HEK293 (cell line): ENCODE measurements around the gene ZNF302.

Experiments used
- CTCF ChIA-PET: fragments of 350-600 bp; formaldehyde crosslinking; extraction: SDS; loops from one replicate; lab custom pipeline; 2021; ENCODE audit warnings: antibody characterized with exemption; lab: Yijun Ruan, JAX
- POLR2A ChIA-PET: fragments of 300-600 bp; formaldehyde crosslinking; extraction: SDS; loops from one replicate; lab custom pipeline; 2020; ENCODE audit warnings: antibody characterized with exemption, inconsistent platforms; lab: Yijun Ruan, JAX
- H3K27ac ChIP-seq: fragments of 200-500 bp; sonication (Bioruptor generic); 2 replicates; pipeline ENCODE4 v1.5.1; 2014; ENCODE audit warnings: low read depth, low read length, control low read depth, inconsistent platforms; ENCODE audit errors: extremely low read depth
- H3K36me3 ChIP-seq, 2 experiments: fragments of 200-500 bp in 1 of 2; sonication (Bioruptor generic) in 1 of 2; 1 replicate in 1 of 2; 2 replicates in 1 of 2; pipeline ENCODE4 v1.5.1; 2014 to 2017; ENCODE audit warnings: inconsistent platforms in 2 of 2, low read length in 2 of 2; ENCODE audit not compliant: control insufficient read depth in 2 of 2, insufficient read depth in 1 of 2
- H3K4me1 ChIP-seq: fragments of 200-500 bp; sonication (Bioruptor generic); 2 replicates; pipeline ENCODE4 v1.5.1; 2014; ENCODE audit warnings: mild to moderate bottlenecking, low read length, inconsistent platforms; ENCODE audit not compliant: control insufficient read depth, insufficient read depth
- H3K4me3 ChIP-seq: 2 replicates; pipeline ENCODE4 v1.5.1; 2011; ENCODE audit warnings: low read depth, mild to moderate bottlenecking, control low read depth, low read length, moderate library complexity
- H3K9me3 ChIP-seq: fragments of 200-500 bp; sonication (Bioruptor generic); 2 replicates; pipeline ENCODE4 v1.5.1; 2014; ENCODE audit warnings: low read depth, low read length, inconsistent platforms; ENCODE audit not compliant: control insufficient read depth, insufficient read depth
- AEBP2 ChIP-seq: fragments of 450-650 bp; formaldehyde crosslinking; IDR thresholded peaks from 2 replicates; pipeline ENCODE4 v1.5.1; 2016; ENCODE audit warnings: missing biosample characterization, missing genetic modification characterization, borderline replicate concordance
- HOXC10 ChIP-seq: sonication (generic); formaldehyde crosslinking; IDR thresholded peaks from 2 replicates; pipeline ENCODE4 v1.8.1; 2023; ENCODE audit warnings: mild to moderate bottlenecking, missing genetic modification reagents
- KLF16 ChIP-seq: fragments of 450-650 bp; formaldehyde crosslinking; IDR thresholded peaks from 2 replicates; pipeline ENCODE4 v1.5.1; 2017; ENCODE audit warnings: missing biosample characterization, missing genetic modification characterization
- KLF7 ChIP-seq: fragments of 450-650 bp; formaldehyde crosslinking; IDR thresholded peaks from 2 replicates; pipeline ENCODE4 v1.5.1; 2016; ENCODE audit warnings: missing biosample characterization, missing genetic modification characterization, borderline replicate concordance
- KLF8 ChIP-seq: fragments of 450-650 bp; formaldehyde crosslinking; IDR thresholded peaks from 2 replicates; pipeline ENCODE4 v1.5.1; 2016; ENCODE audit warnings: missing biosample characterization, missing genetic modification characterization
- MYNN ChIP-seq: fragments of 450-650 bp; formaldehyde crosslinking; IDR thresholded peaks from 2 replicates; pipeline ENCODE4 v1.5.1; 2016; ENCODE audit warnings: missing biosample characterization, missing genetic modification characterization, borderline replicate concordance
- SALL2 ChIP-seq: fragments of 450-650 bp; formaldehyde crosslinking; IDR thresholded peaks from 2 replicates; pipeline ENCODE4 v1.5.0; 2017; ENCODE audit warnings: missing biosample characterization, mild to moderate bottlenecking, missing genetic modification characterization, borderline replicate concordance
- SP2 ChIP-seq: fragments of 450-650 bp; formaldehyde crosslinking; IDR thresholded peaks from 2 replicates; pipeline ENCODE4 v1.5.1; 2016; ENCODE audit warnings: missing biosample characterization, missing genetic modification characterization
- TCF7L2 ChIP-seq: IDR thresholded peaks from 2 replicates; pipeline ENCODE4 v1.6.1; 2011; ENCODE audit warnings: low read depth, mild to moderate bottlenecking, inconsistent platforms, low read length, moderate library complexity, borderline replicate concordance
- WT1 ChIP-seq: fragments of 450-650 bp; formaldehyde crosslinking; IDR thresholded peaks from 2 replicates; pipeline ENCODE4 v1.5.1; 2016; ENCODE audit warnings: missing biosample characterization, missing genetic modification characterization
- ZBTB17 ChIP-seq: fragments of 450-650 bp; formaldehyde crosslinking; IDR thresholded peaks from 2 replicates; pipeline ENCODE4 v1.5.1; 2016; ENCODE audit warnings: missing biosample characterization, missing genetic modification characterization
- ZBTB48 ChIP-seq: fragments of 450-650 bp; formaldehyde crosslinking; IDR thresholded peaks from 2 replicates; pipeline ENCODE4 v1.5.1; 2016; ENCODE audit warnings: missing biosample characterization, missing genetic modification characterization
- ZIC2 ChIP-seq: fragments of 450-650 bp; formaldehyde crosslinking; IDR thresholded peaks from 2 replicates; pipeline ENCODE4 v1.5.1; 2016; ENCODE audit warnings: missing biosample characterization, missing genetic modification characterization
- ZNF112 ChIP-seq: fragments of 450-650 bp; formaldehyde crosslinking; IDR thresholded peaks from 2 replicates; pipeline ENCODE4 v1.5.0; 2017; ENCODE audit warnings: missing biosample characterization, missing genetic modification characterization
- ZNF138 ChIP-seq: fragments of 450-650 bp; formaldehyde crosslinking; IDR thresholded peaks from 2 replicates; pipeline ENCODE4 v1.5.1; 2016; ENCODE audit warnings: missing biosample characterization, missing genetic modification characterization, borderline replicate concordance
- ZNF174 ChIP-seq: fragments of 450-650 bp; formaldehyde crosslinking; IDR thresholded peaks from 2 replicates; pipeline ENCODE4 v1.5.0; 2017; ENCODE audit warnings: missing biosample characterization, mild to moderate bottlenecking, missing genetic modification characterization
- ZNF214 ChIP-seq: fragments of 450-650 bp; formaldehyde crosslinking; IDR thresholded peaks from 2 replicates; pipeline ENCODE4 v1.5.1; 2017; ENCODE audit warnings: missing biosample characterization, mild to moderate bottlenecking, missing genetic modification characterization, borderline replicate concordance
- ZNF335 ChIP-seq: fragments of 450-650 bp; formaldehyde crosslinking; conservative IDR thresholded peaks from 2 replicates; pipeline ENCODE4 v1.5.1; 2016; ENCODE audit warnings: missing biosample characterization, missing genetic modification characterization
- ZNF350 ChIP-seq: fragments of 450-650 bp; formaldehyde crosslinking; IDR thresholded peaks from 2 replicates; pipeline ENCODE4 v1.5.0; 2017; ENCODE audit warnings: missing biosample characterization, mild to moderate bottlenecking, missing genetic modification characterization
- ZNF366 ChIP-seq: fragments of 450-650 bp; formaldehyde crosslinking; conservative IDR thresholded peaks from 2 replicates; pipeline ENCODE4 v1.5.1; 2016; ENCODE audit warnings: missing biosample characterization, missing genetic modification characterization
- ZNF416 ChIP-seq: fragments of 450-650 bp; formaldehyde crosslinking; IDR thresholded peaks from 2 replicates; pipeline ENCODE4 v1.5.1; 2016; ENCODE audit warnings: missing biosample characterization, missing genetic modification characterization
- ZNF48 ChIP-seq: fragments of 450-650 bp; formaldehyde crosslinking; IDR thresholded peaks from 2 replicates; pipeline ENCODE4 v1.5.1; 2016; ENCODE audit warnings: missing biosample characterization, missing genetic modification characterization
- ZNF521 ChIP-seq: fragments of 450-650 bp; formaldehyde crosslinking; IDR thresholded peaks from 2 replicates; pipeline ENCODE4 v1.5.1; 2017; ENCODE audit warnings: missing biosample characterization, mild to moderate bottlenecking, missing genetic modification characterization
- ZNF623 ChIP-seq: fragments of 450-650 bp; formaldehyde crosslinking; IDR thresholded peaks from 2 replicates; pipeline ENCODE4 v1.5.1; 2016; ENCODE audit warnings: missing biosample characterization, missing genetic modification characterization
- ZNF629 ChIP-seq: fragments of 450-650 bp; formaldehyde crosslinking; IDR thresholded peaks from 2 replicates; pipeline ENCODE4 v1.5.1; 2017; ENCODE audit warnings: missing biosample characterization, missing genetic modification characterization
- ZNF639 ChIP-seq: fragments of 450-650 bp; formaldehyde crosslinking; IDR thresholded peaks from 2 replicates; pipeline ENCODE4 v1.5.1; 2016; ENCODE audit warnings: missing biosample characterization, missing genetic modification characterization
- ZNF658 ChIP-seq: fragments of 450-650 bp; formaldehyde crosslinking; IDR thresholded peaks from 2 replicates; pipeline ENCODE4; 2016; ENCODE audit warnings: missing biosample characterization, missing genetic modification characterization
- ZNF660 ChIP-seq: fragments of 450-650 bp; IDR thresholded peaks from 2 replicates; pipeline ENCODE4 v1.5.1; 2018; ENCODE audit warnings: missing biosample characterization, mild to moderate bottlenecking, missing genetic modification characterization
- ZNF664 ChIP-seq: fragments of 450-650 bp; formaldehyde crosslinking; IDR thresholded peaks from 2 replicates; pipeline ENCODE4 v1.5.1; 2016; ENCODE audit warnings: missing biosample characterization, missing genetic modification characterization
- ZSCAN16 ChIP-seq: fragments of 450-650 bp; formaldehyde crosslinking; IDR thresholded peaks from 2 replicates; pipeline ENCODE4 v1.5.1; 2016; ENCODE audit warnings: missing biosample characterization, missing genetic modification characterization
- ZSCAN30 ChIP-seq: fragments of 450-650 bp; IDR thresholded peaks from 2 replicates; pipeline ENCODE4 v1.5.1; 2018; ENCODE audit warnings: missing biosample characterization, mild to moderate bottlenecking, missing genetic modification characterization, moderate library complexity
- ZSCAN5A ChIP-seq: fragments of 450-650 bp; formaldehyde crosslinking; IDR thresholded peaks from 2 replicates; pipeline ENCODE4 v1.5.1; 2016; ENCODE audit warnings: missing biosample characterization, missing genetic modification characterization
- TF ChIP-seq, protein P1 (sequence below): fragments of 450-650 bp; formaldehyde crosslinking; IDR thresholded peaks from 2 replicates; pipeline ENCODE4 v1.5.1; 2017; ENCODE audit warnings: missing biosample characterization, missing genetic modification characterization

Gene ZNF302

DNA sequence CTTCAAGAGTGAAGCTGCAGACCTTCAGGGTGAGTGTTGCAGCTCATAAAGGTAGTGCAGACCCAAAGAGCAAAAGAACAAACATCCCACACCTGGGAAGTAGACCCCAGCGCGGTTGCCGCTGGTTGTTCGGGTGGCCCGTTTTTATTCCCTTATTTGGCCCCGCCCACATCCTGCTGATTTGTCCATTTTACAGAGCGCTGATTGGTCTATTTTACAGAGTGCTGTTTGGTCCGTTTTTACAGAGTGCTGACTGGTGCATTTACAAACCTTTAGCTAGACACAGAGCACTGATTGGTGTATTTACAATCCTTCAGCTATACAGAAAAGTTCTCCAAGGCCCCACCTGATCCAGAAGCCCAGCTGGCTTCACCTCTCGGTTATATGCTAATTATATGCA, 1.6 kb upstream of the ZNF302 start (continued):
- TF ChIP-seq KLF16 (tag by site-specific recombination): no peak
- TF ChIP-seq ZNF214 (tag by site-specific recombination): no peak
- no peak for TF ChIP-seq ZNF366 (tag by site-specific recombination)
- no peak for TF ChIP-seq ZNF48 (tag by site-specific recombination)
- TF ChIP-seq ZBTB48 (tag by site-specific recombination): no peak
- peak; percentile 55 for TF ChIP-seq SP2 (tag by site-specific recombination)
- no peak for TF ChIP-seq ZNF138 (tag by site-specific recombination)
- TF ChIP-seq ZNF623 (tag by site-specific recombination): no peak
- TF ChIP-seq ZNF660 (tag by site-specific recombination): no peak
- TF ChIP-seq ZSCAN5A (tag by site-specific recombination): no peak
- no peak for TF ChIP-seq ZNF639 (tag by site-specific recombination)
- no peak for TF ChIP-seq ZIC2
- no peak for TF ChIP-seq ZNF664 (tag by site-specific recombination)
- 0 out of 2 replicates have a peak, but pooled peaks have one; percentile 17 for TF ChIP-seq ZSCAN30 (tag by site-specific recombination)
- no peak for TF ChIP-seq ZNF521 (tag by site-specific recombination)
- TF ChIP-seq ZSCAN16: no peak
- no peak for TF ChIP-seq ZNF416 (tag by site-specific recombination)
- TF ChIP-seq ZNF658 (tag by site-specific recombination): no peak
- TF ChIP-seq ZNF350 (tag by site-specific recombination): peak; percentile 10; the same call in 1 of the 2 replicates
- no peak for TF ChIP-seq ZNF335 (tag by site-specific recombination)
- no peak for TF ChIP-seq KLF7 (tag by site-specific recombination)
- TF ChIP-seq HOXC10 (CRISPR knock-in tag): no peak
- no peak for TF ChIP-seq WT1 (tag by site-specific recombination)

DNA sequence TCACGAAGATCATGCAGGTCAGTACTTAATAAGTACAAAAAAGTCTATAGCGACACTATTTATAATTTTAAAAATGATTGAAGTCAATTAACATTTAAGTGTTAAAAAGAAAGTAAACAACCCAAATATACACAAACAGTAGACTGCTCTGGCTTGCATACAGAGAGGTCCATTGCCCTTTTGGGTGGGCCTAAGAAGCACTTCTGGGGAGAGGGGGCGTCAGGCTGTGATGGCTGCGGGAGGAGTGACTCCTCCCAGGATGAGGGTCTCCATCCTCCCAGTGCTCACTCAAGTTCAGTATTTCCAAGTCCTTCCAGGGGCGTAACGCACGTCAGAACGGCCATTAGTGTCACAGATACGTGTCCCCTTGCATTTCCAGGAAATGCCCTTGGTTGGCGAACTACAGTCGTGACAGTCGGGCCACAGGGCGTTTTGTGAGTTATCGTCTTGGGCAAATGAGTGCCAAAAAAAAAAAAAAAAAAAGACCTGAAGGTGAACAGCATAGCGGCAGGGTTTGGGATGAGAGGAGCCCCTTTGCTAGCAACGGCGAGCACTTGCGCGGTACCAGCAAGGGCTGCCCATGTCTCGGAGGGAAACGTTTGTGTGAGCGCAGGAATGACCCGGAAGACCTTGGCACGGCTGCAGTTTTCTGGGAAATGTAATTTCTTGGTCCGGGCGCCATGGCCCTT, 637 bp upstream of the ZNF302 start, which contains the start of gene SCGB2B2:
Gene SCGB2B2, minus strand, starts transcription at position 463 of the 689 bp plus-strand sequence. CDS start 82,596 bp downstream, outside the sequence.
- ChIA-PET CTCF (interaction anchor here (0.5 to 4.3 kb wide), 6 partner anchors 15 to 297 kb away, joined by 3 to 34 read pairs (median 5); no protein-coding TSS in a partner anchor), POLR2A (interaction anchor here (0.7 to 2.1 kb wide), 28 partner anchors 10 to 1451 kb away, joined by 3 to 24 read pairs (median 5); partner anchors contain the start of genes COX6B1, GRAMD1A, UBA2 and ZNF181)
- Histone ChIP-seq H3K27ac (peak within 1 kb of the TSS; percentile 94), H3K9me3 (peaks cover 25% of the 10 kb centered on the region), H3K4me1 (peaks cover 12% of the 10 kb centered on the region), H3K36me3 (peaks cover 35 to 41% of the 10 kb centered on the region in 2 experiments), H3K4me3 (peak within 1 kb of the TSS; percentile 68)
- TF ChIP-seq AEBP2 (tag by site-specific recombination): 0 out of 2 replicates have a peak, but pooled peaks have one; percentile 27
- no peak for TF ChIP-seq ZNF112
- TF ChIP-seq KLF8 (tag by site-specific recombination): peak; percentile 95
- TF ChIP-seq ZNF174 (tag by site-specific recombination): no peak
- no peak; the same call in 1 of the 2 replicates for TF ChIP-seq SALL2 (tag by site-specific recombination)
- no peak; the same call in 1 of the 2 replicates for TF ChIP-seq MYNN
- TF ChIP-seq ZNF416 (tag by site-specific recombination): peak; percentile 73; the same call in 1 of the 2 replicates
- TF ChIP-seq ZNF629: peak; percentile 93
- peak; percentile 97 for TF ChIP-seq ZBTB48 (tag by site-specific recombination)
- TF ChIP-seq TCF7L2: no peak
- TF ChIP-seq, protein P1, sequence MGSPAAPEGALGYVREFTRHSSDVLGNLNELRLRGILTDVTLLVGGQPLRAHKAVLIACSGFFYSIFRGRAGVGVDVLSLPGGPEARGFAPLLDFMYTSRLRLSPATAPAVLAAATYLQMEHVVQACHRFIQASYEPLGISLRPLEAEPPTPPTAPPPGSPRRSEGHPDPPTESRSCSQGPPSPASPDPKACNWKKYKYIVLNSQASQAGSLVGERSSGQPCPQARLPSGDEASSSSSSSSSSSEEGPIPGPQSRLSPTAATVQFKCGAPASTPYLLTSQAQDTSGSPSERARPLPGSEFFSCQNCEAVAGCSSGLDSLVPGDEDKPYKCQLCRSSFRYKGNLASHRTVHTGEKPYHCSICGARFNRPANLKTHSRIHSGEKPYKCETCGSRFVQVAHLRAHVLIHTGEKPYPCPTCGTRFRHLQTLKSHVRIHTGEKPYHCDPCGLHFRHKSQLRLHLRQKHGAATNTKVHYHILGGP: peak; percentile 99
- TF ChIP-seq ZBTB17: peak; percentile 94
